ENCODE measurements around the gene BORA. TPM values are rescaled to one million over a fixed set of nuclear protein-coding genes. Genes with fewer than 3 reads are reported as not detected.

Gene BORA
- total and polyA plus RNA-seq, 12 donors = 0.66 to 6.0 (median 1.8) TPM

DNA sequence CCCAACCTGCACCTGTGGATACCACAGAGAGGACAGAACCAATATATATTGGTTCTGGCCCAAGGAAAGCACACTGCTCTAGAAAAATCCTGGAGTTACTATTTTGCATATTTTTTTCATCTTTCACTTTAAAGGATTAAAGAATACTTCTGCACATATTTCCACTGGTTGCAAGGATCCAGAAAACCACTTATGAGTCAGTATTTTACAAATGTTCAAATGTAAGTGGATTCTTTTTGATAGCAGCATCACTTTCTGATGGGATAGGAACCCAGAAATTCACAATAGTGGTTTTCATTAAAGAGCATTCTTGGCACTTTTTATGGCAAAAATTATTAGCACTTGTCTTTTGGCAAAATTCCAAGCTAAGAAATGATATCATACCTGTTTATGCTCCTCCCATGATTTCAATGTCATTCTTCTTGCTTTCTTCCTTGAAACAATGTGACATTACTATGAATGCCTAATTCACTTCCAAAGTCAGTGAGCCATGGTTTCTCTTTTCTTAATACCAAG, 38.5 kb upstream of the BORA start:
- TF ChIP-seq, protein P1, sequence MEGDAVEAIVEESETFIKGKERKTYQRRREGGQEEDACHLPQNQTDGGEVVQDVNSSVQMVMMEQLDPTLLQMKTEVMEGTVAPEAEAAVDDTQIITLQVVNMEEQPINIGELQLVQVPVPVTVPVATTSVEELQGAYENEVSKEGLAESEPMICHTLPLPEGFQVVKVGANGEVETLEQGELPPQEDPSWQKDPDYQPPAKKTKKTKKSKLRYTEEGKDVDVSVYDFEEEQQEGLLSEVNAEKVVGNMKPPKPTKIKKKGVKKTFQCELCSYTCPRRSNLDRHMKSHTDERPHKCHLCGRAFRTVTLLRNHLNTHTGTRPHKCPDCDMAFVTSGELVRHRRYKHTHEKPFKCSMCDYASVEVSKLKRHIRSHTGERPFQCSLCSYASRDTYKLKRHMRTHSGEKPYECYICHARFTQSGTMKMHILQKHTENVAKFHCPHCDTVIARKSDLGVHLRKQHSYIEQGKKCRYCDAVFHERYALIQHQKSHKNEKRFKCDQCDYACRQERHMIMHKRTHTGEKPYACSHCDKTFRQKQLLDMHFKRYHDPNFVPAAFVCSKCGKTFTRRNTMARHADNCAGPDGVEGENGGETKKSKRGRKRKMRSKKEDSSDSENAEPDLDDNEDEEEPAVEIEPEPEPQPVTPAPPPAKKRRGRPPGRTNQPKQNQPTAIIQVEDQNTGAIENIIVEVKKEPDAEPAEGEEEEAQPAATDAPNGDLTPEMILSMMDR (IDR thresholded peaks at IDR 0.05) = no peak
- TF ChIP-seq POLR2A (IDR thresholded peaks at IDR 0.05) = no peak
- no peak overlapping the region for H3K4me3 ChIP-seq
- H3K27me3 ChIP-seq = no peaks in the 10 kb centered on the region
- no peak overlapping the region for H3K27ac ChIP-seq
- no peaks in the 10 kb centered on the region for H3K4me1 ChIP-seq (replicated peaks in 1 of 2)
- no peaks in the 10 kb centered on the region for H3K9me3 ChIP-seq (replicated peaks in 1 of 3)
- DNase-seq = no peak
- intact Hi-C loops (cut with DNase I) = no loop called here
- no peaks in the 10 kb centered on the region for H3K36me3 ChIP-seq (replicated peaks in 1 of 2)

GRCh38 chr13:72692884-72693514, 34.7 kb upstream of the BORA start:
- no peak for TF ChIP-seq POLR2A (IDR thresholded peaks at IDR 0.05)
- intact Hi-C loops (cut with DNase I) = loop anchor here in 1 of 2 donors (10.0 kb wide), 1 partner anchor 48 kb away; no protein-coding TSS in a partner anchor

DNA sequence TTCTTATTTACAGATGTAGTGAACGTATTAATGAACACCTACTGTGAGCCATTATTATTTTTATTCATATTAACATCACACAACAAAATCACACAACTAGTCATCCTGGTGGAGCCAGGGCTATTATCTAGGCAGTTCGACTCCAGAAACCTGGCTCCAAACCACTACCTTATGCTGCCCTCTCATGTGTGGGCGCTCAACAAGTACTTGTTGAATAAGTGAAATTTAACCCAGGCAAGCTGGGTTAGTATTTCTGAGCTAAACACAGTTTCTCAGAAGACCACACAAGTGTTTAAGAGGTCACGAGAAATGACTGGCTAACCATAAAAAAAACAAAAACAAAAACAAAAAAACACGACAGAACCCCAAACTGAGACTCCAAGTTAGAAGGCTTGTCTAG, 33.9 kb upstream of the BORA start:
- TF ChIP-seq, protein P1 (IDR thresholded peaks at IDR 0.05) = no peak
- TF ChIP-seq POLR2A (IDR thresholded peaks at IDR 0.05) = no peak
- no peaks in the 10 kb centered on the region for H3K4me1 ChIP-seq (replicated peaks in 1 of 2)
- H3K27me3 ChIP-seq = no peaks in the 10 kb centered on the region
- intact Hi-C loops (cut with DNase I) = loop anchor here in 1 of 2 donors (10.0 kb wide), 1 partner anchor 49 kb away; no protein-coding TSS in a partner anchor
- no peak overlapping the region for H3K27ac ChIP-seq
- H3K9me3 ChIP-seq (replicated peaks in 1 of 3) = no peaks in the 10 kb centered on the region
- no peak overlapping the region for H3K4me3 ChIP-seq
- H3K36me3 ChIP-seq (replicated peaks in 1 of 2) = no peaks in the 10 kb centered on the region
- no peak for DNase-seq
- 70 to 84% (median 82%) methylated on average over 5 of the region's 5 CpGs for WGBS, 4 donors

More at GRCh38 chr13:72692884-72693514, 34.7 kb upstream of the BORA start:
- Histone ChIP-seq H3K36me3 (replicated peaks in 1 of 2) (no peaks in the 10 kb centered on the region), H3K9me3 (replicated peaks in 1 of 3) (no peaks in the 10 kb centered on the region), H3K27me3 (no peaks in the 10 kb centered on the region), H3K27ac (no peak overlapping the region), H3K4me1 (replicated peaks in 1 of 2) (no peaks in the 10 kb centered on the region), H3K4me3 (no peak overlapping the region)
- WGBS, 4 donors = 58 to 84% (median 73%) methylated on average over 2 to 5 of the region's 5 CpGs
- no peak for DNase-seq

- 63 to 73% (median 70%) methylated on average over 8 of the region's 8 CpGs for WGBS, 4 donors
Measured at GRCh38 chr13:72694314-72694713, 33.4 kb upstream of the BORA start.

More at GRCh38 chr13:72694314-72694713, 33.4 kb upstream of the BORA start:
- no peak for DNase-seq
- TF ChIP-seq, protein P1 (IDR thresholded peaks at IDR 0.05) = no peak
- TF ChIP-seq POLR2A (IDR thresholded peaks at IDR 0.05) = no peak
- Histone ChIP-seq H3K36me3 (replicated peaks in 1 of 2) (no peaks in the 10 kb centered on the region), H3K4me3 (no peak overlapping the region), H3K9me3 (replicated peaks in 1 of 3) (no peaks in the 10 kb centered on the region), H3K27me3 (no peaks in the 10 kb centered on the region), H3K4me1 (replicated peaks in 1 of 2) (no peaks in the 10 kb centered on the region), H3K27ac (no peak overlapping the region)
- intact Hi-C loops (cut with DNase I) = loop anchor here in 1 of 2 donors (10.0 kb wide), 1 partner anchor 50 kb away; no protein-coding TSS in a partner anchor
